ENCODE results near the gene TRIM38.

DNA sequence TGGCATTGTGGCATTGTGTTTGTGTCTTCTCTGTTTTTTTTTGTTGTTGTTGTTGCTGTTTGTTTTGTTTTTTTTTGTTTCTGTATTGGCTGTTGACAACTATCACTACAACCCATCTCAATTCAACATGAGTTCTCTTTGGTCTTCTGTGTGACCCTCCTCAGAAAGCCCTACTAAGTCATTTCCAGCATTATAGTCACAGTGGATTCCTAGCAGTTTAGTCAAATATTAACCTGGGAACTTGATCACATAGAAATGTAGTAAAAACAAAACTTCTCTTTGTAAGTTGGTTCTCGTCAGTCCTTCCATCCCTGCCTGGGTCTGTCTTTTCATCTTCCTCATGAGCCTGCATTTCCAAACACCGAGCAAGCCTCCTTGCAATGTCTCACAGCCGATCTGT is 48.9 kb upstream of the TRIM38 start:
- TF ChIP-seq, protein P1, sequence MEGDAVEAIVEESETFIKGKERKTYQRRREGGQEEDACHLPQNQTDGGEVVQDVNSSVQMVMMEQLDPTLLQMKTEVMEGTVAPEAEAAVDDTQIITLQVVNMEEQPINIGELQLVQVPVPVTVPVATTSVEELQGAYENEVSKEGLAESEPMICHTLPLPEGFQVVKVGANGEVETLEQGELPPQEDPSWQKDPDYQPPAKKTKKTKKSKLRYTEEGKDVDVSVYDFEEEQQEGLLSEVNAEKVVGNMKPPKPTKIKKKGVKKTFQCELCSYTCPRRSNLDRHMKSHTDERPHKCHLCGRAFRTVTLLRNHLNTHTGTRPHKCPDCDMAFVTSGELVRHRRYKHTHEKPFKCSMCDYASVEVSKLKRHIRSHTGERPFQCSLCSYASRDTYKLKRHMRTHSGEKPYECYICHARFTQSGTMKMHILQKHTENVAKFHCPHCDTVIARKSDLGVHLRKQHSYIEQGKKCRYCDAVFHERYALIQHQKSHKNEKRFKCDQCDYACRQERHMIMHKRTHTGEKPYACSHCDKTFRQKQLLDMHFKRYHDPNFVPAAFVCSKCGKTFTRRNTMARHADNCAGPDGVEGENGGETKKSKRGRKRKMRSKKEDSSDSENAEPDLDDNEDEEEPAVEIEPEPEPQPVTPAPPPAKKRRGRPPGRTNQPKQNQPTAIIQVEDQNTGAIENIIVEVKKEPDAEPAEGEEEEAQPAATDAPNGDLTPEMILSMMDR (IDR thresholded peaks at IDR 0.05) = no peak
- TF ChIP-seq POLR2AphosphoS5 (IDR thresholded peaks at IDR 0.05) = no peak
- TF ChIP-seq POLR2A (IDR thresholded peaks at IDR 0.05) = no peak

Measured in transverse colon (tissue), 4 donors.